ENCODE measurements around the gene ACSL4.
"Not testable (repeated sequence)": the region's sequence is repeated elsewhere in the genome, so short reads cannot be mapped to it uniquely, and the experiment has no call there.

The ACSL4 gene

GRCh38 chrX:109728173-109728535 is 4.9 kb downstream of the ACSL4 start:
- DNase-seq: no peak

- not testable (repeated sequence) for DNase-seq
These were observed 8.1 kb downstream of the ACSL4 start for GRCh38 chrX:109724971-109725370.

- DNase-seq: no peak
These were observed 12.1 kb downstream of the ACSL4 start for GRCh38 chrX:109720947-109721346.

GRCh38 chrX:109719264-109719663 is 13.8 kb downstream of the ACSL4 start:
- DNase-seq: no peak

DNA sequence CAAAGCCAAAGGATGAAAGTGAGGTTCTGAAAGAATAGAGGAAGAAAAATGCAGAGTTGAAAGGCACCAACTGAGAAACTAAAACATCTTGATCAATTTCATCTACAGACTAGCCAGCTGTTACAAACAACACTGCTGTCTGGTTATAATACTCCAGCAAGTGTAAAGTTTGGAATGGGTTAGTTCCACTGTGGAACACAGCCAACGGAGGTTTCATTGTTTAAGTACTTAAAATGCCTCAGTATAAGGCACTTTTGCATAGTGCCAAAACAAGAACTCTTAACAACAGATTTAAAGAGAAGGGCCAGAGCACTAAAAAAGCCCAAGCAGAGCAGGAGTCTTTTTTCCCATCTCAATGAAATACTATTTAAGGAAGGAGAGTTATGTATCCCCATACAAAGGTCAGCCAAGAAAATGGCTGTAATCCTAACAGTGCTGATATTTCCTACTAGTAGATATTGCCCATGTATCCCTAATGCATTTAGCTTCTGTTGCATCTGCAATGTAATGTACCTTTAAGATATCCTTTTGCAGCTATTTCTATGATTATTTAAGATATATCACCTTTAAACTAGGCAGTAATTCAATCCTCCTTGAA is 16.5 kb downstream of the ACSL4 start:
- no peak for DNase-seq

DNA sequence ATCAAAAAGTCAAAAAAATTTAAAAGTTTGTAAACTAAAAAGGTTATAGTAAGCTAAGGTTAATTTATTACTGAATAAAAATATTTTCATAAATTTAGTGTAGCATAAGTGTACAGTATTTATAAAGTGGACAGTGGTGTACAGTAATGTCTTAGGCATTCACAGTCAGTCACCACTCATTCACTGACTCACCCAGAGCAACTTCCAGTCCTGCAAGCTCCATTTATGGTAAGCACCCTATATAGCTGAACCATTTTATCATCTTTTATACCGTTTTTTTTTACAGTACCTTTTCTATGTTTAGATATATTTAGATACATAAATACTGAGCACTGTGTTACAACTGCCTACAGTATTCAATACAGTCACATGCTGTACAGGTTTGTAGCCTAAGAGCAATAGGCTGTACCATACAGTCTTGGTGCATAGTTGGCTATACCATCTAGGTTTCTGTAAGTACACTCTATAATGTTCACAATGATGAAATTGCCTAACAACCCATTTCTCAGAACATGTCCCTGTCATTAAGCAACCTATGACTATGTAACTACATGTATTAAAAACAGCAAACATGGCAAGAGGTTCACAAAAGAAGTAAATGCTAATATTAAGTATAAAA is 18.6 kb downstream of the ACSL4 start:
- DNase-seq: peak; percentile 88

- DNase-seq: no peak
These were observed 22.9 kb downstream of the ACSL4 start for GRCh38 chrX:109710181-109710580.

DNA sequence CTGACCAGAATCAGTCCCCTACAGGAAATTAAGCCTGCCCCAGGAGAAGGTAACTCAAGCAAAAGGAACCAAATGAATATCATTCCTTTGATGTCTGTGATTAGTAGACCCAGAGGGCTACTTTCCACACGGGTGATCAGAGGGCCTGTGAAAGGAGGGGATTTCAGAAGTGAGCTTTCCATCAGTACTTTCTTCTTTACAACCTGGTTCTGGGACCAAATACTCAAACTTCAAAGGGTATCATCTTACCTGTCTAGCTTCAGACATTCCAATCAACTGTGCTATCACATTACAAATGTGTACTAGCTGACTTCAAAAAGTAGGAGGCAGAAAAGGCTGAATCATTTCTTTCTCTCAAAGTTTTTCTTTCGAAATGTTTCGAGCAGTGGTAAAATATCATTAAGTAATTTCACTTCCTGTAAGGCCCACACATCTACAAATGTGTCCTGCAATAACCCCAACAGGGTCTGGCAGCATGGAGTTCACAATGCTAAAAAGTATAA is 23.9 kb downstream of the ACSL4 start:
- peak; percentile 60 for DNase-seq

- DNase-seq: no peak
These were observed 25.3 kb downstream of the ACSL4 start for GRCh38 chrX:109707720-109708119.

DNA sequence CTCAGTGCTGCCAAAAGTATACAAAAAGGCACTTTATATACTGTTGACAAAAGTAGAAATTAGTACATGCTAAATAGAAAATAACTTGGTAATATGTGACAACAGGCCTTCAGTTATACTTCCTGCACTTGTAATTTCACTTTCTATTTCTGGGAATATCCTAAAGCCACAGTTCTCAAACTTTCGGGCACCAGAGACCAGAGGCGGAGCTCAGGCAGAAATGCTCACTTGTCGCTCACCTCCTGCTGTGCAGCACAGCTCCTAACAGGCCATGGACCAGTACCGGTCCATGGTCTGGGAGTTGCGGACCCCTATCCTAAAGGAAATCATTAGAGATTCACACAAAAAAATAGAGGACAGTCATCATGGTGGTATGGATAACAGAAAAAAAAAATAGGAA is 25.7 kb downstream of the ACSL4 start:
- no peak for DNase-seq

- DNase-seq: no peak
These were observed 28.5 kb downstream of the ACSL4 start for GRCh38 chrX:109704563-109704962.

DNA sequence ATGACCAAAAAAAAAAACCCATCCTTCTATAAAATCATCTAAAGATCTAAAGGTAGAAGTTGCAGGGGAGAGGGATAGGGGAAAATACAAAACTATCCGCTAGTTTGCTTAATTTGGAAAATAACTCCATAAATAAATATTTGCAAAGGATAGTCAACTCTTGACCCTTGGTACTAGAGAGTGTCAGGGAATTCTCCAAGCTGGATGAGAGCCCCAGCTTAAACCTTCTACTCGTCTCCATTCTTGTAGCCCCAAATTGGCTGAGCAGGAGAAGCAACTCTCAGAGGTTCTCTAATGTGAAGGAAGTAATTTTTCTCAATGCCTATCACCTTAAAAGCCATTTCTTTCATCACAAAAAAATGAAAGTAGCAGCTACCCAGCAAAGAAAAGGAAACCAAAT is 35.2 kb downstream of the ACSL4 start:
- DNase-seq: no peak

DNA sequence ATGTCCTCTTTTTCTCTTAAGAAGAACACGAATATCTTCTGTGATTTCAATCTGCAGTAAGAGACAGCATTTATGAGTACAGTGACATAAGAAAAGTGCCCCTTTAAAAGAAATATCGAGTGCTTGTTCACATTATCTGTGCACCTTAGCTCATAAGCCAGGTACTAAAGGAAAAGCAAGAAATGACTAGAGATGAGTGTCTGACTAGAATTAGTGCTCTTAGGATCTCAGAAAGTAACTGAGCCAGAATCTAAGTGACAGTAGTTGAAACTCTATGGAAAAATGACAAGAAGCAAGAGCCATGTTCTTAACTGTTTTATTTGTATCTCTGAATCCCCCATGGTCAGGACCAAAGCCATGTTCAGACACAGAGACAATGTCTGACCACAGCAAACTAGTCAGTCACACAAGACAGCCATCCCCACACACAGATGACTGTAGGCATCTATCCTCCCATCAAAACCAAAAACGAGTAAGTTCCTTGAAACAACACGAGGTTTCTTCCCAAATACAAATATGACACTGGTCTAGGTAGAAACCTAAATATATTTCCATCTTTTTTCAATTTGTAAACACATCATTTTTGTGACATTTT is 36.8 kb downstream of the ACSL4 start:
- no peak for DNase-seq

- no peak for DNase-seq
These were observed 37.4 kb downstream of the ACSL4 start for GRCh38 chrX:109695637-109696036.

- DNase-seq: no peak
These were observed 41.3 kb downstream of the ACSL4 start for GRCh38 chrX:109691752-109692151.

DNA sequence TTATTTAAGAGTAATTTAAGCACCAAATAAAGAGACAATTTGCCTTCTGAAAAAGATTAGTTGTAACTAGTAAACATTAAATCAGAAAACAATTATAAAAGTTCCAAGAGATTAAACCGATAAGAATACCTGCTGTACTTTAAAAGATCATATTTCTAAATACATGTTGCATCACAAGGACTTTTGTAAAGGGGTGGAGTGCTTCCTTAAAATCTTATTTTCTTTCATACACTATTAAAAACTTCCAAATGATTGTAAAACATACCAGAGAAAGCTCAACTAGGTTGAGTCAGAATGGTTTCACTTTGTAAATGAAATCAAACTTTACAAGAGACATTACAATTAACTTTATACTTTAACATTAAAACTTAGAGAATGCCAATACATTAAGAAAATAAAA is 41.8 kb downstream of the ACSL4 start:
- DNase-seq: no peak

GRCh38 chrX:109687903-109688302 is 45.2 kb downstream of the ACSL4 start:
- DNase-seq: no peak

DNA sequence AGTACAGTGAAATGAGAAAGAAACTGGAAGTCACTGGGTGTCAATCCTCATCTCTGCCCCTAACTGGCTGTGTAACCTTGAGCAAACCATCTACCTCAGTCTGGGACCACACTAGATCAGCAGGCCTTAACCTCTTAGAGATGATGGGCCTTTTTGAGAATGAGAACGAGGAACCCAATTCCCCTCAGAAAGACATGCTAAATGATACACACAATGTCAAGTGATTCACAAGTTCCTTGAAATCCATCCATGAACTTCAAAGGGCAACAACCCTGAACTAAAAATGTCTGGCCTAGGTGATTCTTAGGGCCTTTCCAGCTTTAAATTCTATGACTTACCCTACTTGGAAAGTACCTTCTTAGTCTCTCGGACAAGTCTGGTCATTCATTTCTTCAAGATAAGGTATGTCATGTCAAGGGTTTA is 47.4 kb downstream of the ACSL4 start:
- DNase-seq: no peak

DNA sequence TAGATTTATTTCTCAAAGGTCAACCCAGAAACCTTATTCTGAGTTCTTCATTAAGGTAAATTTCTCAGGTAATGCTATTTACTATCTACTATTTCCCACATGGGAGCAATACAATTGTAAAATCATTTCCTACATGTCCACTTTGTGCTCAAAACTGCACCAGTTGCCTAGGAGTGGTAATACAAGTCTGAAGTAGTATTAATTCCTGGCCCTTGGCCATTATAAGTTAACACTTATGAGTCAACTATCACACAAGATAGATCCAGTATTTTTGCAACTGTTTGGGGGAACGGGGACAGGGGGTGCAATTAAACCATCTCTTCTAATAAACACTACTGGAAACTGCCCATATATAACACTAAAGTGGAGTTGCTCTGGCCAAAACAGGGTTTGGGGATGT is 48.9 kb downstream of the ACSL4 start:
- peak; percentile 8 for DNase-seq

- DNase-seq: no peak
These were observed 51.5 kb downstream of the ACSL4 start for GRCh38 chrX:109681475-109682081.

DNA sequence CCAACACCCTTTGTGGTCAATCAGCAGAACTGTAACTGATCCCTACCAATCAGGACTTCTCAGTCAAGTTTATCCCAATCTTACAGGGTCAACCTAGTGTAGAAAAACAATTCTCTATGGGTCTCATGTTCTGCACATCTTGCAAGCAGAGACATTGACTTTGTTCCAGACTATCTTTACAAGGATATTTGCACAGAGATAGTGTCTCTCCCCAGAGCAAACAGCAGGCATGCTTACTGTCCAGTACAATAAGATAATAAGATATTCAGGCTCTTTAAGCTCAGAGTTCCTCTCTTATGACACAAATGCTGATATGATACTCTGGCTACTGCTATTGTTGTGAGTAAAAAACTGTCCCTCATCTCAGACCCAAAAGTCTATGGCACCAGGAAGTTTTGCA is 53.2 kb downstream of the ACSL4 start:
- no peak for DNase-seq

- DNase-seq: no peak
These were observed 60.8 kb downstream of the ACSL4 start for GRCh38 chrX:109672239-109672638.

GRCh38 chrX:109671170-109671569 is 61.9 kb downstream of the ACSL4 start:
- not testable (repeated sequence) for DNase-seq

DNA sequence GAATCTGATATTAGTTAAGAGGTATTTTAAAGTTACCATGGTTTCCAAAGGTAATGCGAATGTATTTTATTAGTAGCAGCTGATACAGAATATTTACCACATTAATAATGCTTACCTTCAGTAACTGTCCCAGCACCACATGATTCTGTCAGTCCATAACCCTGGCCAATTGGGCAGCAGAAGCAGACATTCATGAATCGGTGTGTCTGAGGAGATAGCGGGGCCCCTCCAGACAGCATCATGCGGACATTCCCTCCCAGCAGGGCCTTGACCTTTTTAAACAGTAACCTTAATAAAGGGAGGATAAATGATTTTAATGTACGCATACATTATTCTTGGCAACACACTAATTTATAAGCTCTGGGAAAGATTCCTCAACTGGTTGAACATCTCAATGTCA is 65.1 kb downstream of the ACSL4 start:
- no peak for DNase-seq

Data from fibroblast of skin of right biceps (primary cell).